Tibial nerve (tissue), 4 donors: Measurements from ENCODE around the gene TBC1D22A. TPM values are rescaled to one million over a fixed set of nuclear protein-coding genes. Genes with fewer than 3 reads are reported as not detected.

ENCODE experiments used
- DNase-seq, 2 donors: peaks; one replicate each; pipeline ENCODE4 v3.0.0-alpha.2; 2019; ENCODE audit warnings: low spot score in 2 of 2
- H3K27ac ChIP-seq, 4 donors: fragments of 200-600 bp; sonication (generic) in 3 of 4; one replicate each; pipeline ENCODE4 v1.5.1; 2017 to 2019; ENCODE audit warnings: mild to moderate bottlenecking in 1 of 4
- H3K27me3 ChIP-seq, 2 donors: fragments of 200-600 bp; sonication (generic) in 1 of 2; one replicate each; pipeline versions ENCODE4 v1.5.1 to v1.6.0; 2017 to 2019
- H3K36me3 ChIP-seq, 3 donors: fragments of 200-600 bp; sonication (generic); one replicate each; pipeline ENCODE4 v1.5.1; 2018 to 2019
- H3K4me1 ChIP-seq, 4 donors: fragments of 200-600 bp; sonication (generic) in 3 of 4; one replicate each; pipeline ENCODE4 v1.5.1; 2017 to 2019
- H3K4me3 ChIP-seq, 4 donors: fragments of 200-600 bp; sonication (generic) in 3 of 4; one replicate each; pipeline ENCODE4 v1.5.1; 2017 to 2019; ENCODE audit warnings: mild to moderate bottlenecking in 1 of 4, moderate library complexity in 1 of 4
- H3K9me3 ChIP-seq, 4 donors: fragments of 200-600 bp; sonication (generic) in 3 of 4; one replicate each; pipeline ENCODE4 v1.5.1; 2017 to 2019
- EP300 ChIP-seq, 2 donors: sonication (generic); formaldehyde crosslinking; IDR thresholded peaks; one replicate each; pipeline ENCODE4 v1.6.1; 2017; ENCODE audit warnings: antibody characterized with exemption in 2 of 2, mild to moderate bottlenecking in 1 of 2
- POLR2A ChIP-seq, 2 donors: fragments of 450-650 bp; IDR thresholded peaks; one replicate each; pipeline ENCODE4 v1.6.1; 2017; ENCODE audit warnings: antibody characterized with exemption in 2 of 2, mild to moderate bottlenecking in 2 of 2, moderate library complexity in 2 of 2
- WGBS, 2 donors: methylation state at CpG; one replicate each; pipeline ENCODE4 v1.1.5; 2018; 5-methylcytosine and 5-hydroxymethylcytosine counted together
- total RNA-seq, 4 donors: library from RNA; depleted of rRNA; stranded (reverse); fragments of >200 nt; gene quantifications; one replicate each; pipeline ENCODE4 v1.1.0, GENCODE V29; 2016
- TF ChIP-seq, protein P1 (sequence below), 5 experiments: fragments of 200-600 bp in 3 of 5; fragments of 450-650 bp in 2 of 5; sonication (generic) in 3 of 5; IDR thresholded peaks; one replicate each; pipeline ENCODE4 v1.5.1; 2016 to 2019; ENCODE audit warnings: antibody characterized with exemption in 5 of 5, mild to moderate bottlenecking in 3 of 5, moderate library complexity in 2 of 5

The TBC1D22A gene
- total RNA-seq, 4 donors from 2014 or later: 27.3 to 35.4 (median 29.3) TPM

DNA sequence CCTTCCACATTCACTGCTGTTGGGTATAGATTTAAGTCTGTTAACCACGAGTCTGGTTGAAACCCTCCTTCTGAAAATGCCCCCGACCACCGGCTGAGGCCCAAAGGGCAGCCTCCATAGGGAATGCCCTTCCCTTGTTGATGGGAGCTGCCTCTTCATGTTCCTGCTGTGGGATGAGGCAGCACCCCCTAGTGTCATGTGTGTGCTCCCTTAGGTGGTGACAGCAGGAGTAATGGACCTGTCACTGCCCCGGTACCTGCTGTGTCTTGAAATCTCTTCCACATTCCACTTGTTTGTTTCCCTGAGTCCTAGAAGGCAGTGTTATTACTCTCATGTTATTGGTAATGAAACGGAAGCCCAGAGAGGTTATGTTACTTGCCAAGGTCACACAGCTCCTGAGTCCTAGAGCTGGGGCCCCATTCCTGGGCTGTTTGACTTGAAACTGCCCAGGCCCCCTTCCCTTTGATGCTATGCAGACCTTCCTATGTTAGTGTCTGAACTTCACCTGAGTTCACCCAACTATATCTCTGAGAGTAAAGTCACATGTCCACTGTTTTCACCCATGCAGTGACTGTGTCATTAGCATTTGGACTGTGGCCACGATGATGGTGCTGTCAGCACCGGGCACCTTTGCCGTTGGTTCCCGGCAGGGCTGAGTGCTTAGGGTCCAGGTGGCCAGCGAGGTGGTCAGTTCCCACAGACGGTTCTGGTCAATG, 234.3 kb downstream of the TBC1D22A start:
- no peak for TF ChIP-seq EP300 (IDR thresholded peaks at IDR 0.05)
- Histone ChIP-seq H3K27ac (no peak overlapping the region), H3K36me3 (peaks cover 0 to 31% (median 3%) of the 10 kb centered on the region in 3 donors), H3K4me3 (no peak overlapping the region), H3K9me3 (no peaks in the 10 kb centered on the region), H3K27me3 (no peaks in the 10 kb centered on the region), H3K4me1 (peaks cover 0 to 20% (median 0%) of the 10 kb centered on the region in 4 donors)
- WGBS, 2 donors: 86 to 90% methylated on average over 11 of the region's 11 CpGs
- no peak for DNase-seq

DNA sequence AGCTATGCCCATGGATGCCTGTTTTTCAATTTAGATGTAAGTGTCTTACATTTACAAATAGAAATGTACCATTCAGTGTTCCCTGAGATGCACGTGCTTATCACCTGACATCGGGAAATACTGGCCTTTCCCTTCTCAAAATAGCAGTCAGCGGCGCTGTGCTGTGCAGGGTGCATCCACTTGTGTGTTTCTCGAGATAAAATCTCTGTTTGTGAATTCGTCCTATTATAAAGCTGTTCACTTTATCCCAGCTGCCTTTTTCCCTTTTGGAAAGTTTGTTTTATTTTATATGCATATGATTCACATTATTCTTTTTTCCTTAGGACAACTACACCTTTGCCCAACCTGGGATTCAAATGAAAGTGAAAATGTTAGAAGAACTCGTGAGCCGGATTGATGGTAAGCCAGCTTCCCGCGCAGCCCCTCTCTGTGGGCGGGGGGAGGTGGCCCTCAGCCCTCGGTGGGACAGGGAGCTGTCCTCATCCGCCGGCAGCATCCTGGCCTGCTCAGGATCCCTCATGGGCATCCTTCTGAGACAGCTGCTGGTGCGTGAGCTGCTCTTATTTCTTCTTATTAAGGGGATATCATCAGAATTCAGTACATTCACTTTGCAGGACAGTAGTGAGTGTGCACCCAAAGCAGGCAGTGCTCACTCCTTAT, 235.0 kb downstream of the TBC1D22A start:
- Histone ChIP-seq H3K27me3 (no peaks in the 10 kb centered on the region), H3K27ac (no peak overlapping the region), H3K4me1 (peaks cover 0 to 20% (median 0%) of the 10 kb centered on the region in 4 donors), H3K9me3 (no peaks in the 10 kb centered on the region), H3K4me3 (no peak overlapping the region), H3K36me3 (peaks cover 0 to 25% (median 0%) of the 10 kb centered on the region in 3 donors)
- WGBS, 2 donors: 84 to 93% methylated on average over 15 of the region's 15 CpGs
- TF ChIP-seq, protein P1, sequence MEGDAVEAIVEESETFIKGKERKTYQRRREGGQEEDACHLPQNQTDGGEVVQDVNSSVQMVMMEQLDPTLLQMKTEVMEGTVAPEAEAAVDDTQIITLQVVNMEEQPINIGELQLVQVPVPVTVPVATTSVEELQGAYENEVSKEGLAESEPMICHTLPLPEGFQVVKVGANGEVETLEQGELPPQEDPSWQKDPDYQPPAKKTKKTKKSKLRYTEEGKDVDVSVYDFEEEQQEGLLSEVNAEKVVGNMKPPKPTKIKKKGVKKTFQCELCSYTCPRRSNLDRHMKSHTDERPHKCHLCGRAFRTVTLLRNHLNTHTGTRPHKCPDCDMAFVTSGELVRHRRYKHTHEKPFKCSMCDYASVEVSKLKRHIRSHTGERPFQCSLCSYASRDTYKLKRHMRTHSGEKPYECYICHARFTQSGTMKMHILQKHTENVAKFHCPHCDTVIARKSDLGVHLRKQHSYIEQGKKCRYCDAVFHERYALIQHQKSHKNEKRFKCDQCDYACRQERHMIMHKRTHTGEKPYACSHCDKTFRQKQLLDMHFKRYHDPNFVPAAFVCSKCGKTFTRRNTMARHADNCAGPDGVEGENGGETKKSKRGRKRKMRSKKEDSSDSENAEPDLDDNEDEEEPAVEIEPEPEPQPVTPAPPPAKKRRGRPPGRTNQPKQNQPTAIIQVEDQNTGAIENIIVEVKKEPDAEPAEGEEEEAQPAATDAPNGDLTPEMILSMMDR (IDR thresholded peaks at IDR 0.05): no peak
- TF ChIP-seq EP300 (IDR thresholded peaks at IDR 0.05) (no peak), POLR2A (IDR thresholded peaks at IDR 0.05) (no peak)
- DNase-seq: no peak

DNA sequence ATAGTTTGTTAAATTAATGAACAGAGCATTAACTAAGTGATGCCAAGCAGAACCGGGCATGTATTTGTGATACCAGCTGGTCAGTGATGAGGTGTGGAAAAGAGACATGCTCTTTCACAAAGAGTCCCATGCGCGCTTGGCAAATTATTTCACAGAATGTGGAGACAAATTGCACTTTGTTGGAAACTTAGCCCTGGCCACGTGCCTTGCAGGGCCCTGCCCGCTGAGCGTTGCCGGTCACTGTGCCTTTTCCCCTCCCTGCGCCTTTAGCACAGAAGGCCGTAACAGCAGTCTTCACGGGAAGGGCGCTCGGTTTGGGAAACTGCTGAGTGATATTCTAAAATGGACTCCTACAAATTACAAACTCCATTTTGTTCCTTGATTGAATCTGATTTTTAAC, 235.9 kb downstream of the TBC1D22A start:
- no peak overlapping the region for H3K4me3 ChIP-seq
- peaks cover 0 to 31% (median 0%) of the 10 kb centered on the region in 3 donors for H3K36me3 ChIP-seq
- TF ChIP-seq POLR2A (IDR thresholded peaks at IDR 0.05) (no peak), EP300 (IDR thresholded peaks at IDR 0.05) (no peak)
- TF ChIP-seq, protein P1 (IDR thresholded peaks at IDR 0.05): no peak
- no peaks in the 10 kb centered on the region for H3K9me3 ChIP-seq
- H3K27ac ChIP-seq: no peak overlapping the region
- H3K27me3 ChIP-seq: no peaks in the 10 kb centered on the region
- H3K4me1 ChIP-seq: peaks cover 0 to 20% (median 0%) of the 10 kb centered on the region in 4 donors
- WGBS, 2 donors: 91 to 92% methylated on average over 12 of the region's 12 CpGs
- DNase-seq: no peak

DNA sequence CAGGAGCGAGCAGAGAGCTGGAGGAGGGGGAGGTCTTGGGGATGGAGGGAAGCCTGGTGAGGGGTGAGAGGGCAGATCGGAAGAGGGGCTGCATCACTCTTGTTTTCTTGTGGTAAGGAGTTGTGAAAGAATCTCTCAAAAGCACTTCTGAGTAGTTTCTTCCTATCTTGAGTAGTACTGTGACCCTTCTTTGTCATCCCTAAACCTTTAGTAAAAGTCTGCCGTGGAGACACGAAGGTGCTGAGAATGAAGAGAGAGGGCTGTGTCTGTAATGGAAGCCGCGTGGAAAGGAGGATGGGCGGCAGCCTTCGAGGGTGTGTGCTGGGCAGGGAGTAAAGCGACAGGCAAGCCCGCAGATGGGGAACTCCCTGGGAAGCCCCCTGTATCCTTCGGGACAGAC, 237.8 kb downstream of the TBC1D22A start:
- H3K9me3 ChIP-seq: no peaks in the 10 kb centered on the region
- H3K4me3 ChIP-seq: no peak overlapping the region
- peaks cover 0 to 31% (median 0%) of the 10 kb centered on the region in 3 donors for H3K36me3 ChIP-seq
- WGBS, 2 donors: 73 to 82% methylated on average over 11 of the region's 11 CpGs
- peaks cover 0 to 1% (median 0%) of the 10 kb centered on the region in 4 donors for H3K4me1 ChIP-seq
- no peaks in the 10 kb centered on the region for H3K27me3 ChIP-seq
- H3K27ac ChIP-seq: no peak overlapping the region
- no peak for DNase-seq
- no peak for TF ChIP-seq POLR2A (IDR thresholded peaks at IDR 0.05)
- TF ChIP-seq, protein P1 (IDR thresholded peaks at IDR 0.05): no peak

DNA sequence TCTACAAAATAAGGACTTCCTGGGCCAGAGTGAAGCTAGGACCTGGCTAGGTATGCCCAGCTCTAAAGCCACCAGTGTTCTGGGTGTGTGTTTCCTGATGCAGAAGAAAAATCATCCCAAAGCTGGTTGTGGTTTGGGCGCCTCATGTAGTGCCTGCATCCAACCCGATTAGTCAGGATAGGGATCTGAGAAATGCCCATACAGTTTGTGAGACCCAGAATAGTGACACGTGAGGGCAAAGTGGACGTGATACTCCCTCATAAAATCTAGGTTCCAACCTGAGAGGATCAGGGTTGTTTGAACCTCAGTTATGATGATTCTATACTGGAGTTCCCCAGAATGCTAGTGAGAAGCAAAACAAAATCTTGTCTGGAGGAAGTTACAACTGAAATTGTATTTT, 238.4 kb downstream of the TBC1D22A start:
- no peak for DNase-seq
- 80 to 81% methylated on average over 4 of the region's 4 CpGs for WGBS, 2 donors
- TF ChIP-seq POLR2A (IDR thresholded peaks at IDR 0.05) (no peak), EP300 (IDR thresholded peaks at IDR 0.05) (no peak)

DNA sequence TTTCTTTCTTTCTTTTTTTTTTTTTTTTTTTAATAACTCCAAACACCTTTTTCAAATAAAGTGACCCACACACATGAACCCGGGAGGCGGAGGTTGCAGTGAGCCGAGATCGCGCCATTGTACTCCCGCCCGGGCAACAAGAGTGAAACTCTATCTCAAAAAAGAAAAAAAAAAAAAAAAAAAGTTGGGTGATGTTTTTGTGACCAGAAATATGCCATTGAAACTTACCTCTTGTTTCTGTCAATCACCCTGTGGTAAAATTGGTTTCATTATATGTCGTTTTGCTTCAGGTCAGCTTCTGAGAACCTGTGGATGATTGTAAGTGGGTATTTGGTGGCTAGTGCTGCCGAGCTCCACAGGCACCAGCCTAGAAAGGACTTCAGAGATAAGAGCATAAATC, 238.8 kb downstream of the TBC1D22A start:
- 87 to 93% methylated on average over 9 of the region's 9 CpGs for WGBS, 2 donors
- Histone ChIP-seq H3K36me3 (peaks cover 0 to 24% (median 0%) of the 10 kb centered on the region in 3 donors), H3K27me3 (no peaks in the 10 kb centered on the region), H3K9me3 (no peaks in the 10 kb centered on the region), H3K27ac (no peak overlapping the region), H3K4me3 (no peak overlapping the region), H3K4me1 (no peaks in the 10 kb centered on the region)
- TF ChIP-seq POLR2A (IDR thresholded peaks at IDR 0.05) (no peak), EP300 (IDR thresholded peaks at IDR 0.05) (no peak)
- TF ChIP-seq, protein P1 (IDR thresholded peaks at IDR 0.05): no peak
- no peak for DNase-seq

More for the DNA sequence above, 238.4 kb downstream of the TBC1D22A start:
- Histone ChIP-seq H3K4me3 (no peak overlapping the region), H3K27ac (no peak overlapping the region), H3K4me1 (no peaks in the 10 kb centered on the region), H3K27me3 (no peaks in the 10 kb centered on the region), H3K9me3 (no peaks in the 10 kb centered on the region), H3K36me3 (peaks cover 0 to 26% (median 0%) of the 10 kb centered on the region in 3 donors)
